ENCODE measurements around the gene ROBO4.

GRCh38 chr11:124879493-124880289, 18.0 kb downstream of the ROBO4 start:
- no peak for TF ChIP-seq CTCF (IDR thresholded peaks at IDR 0.05)
- TF ChIP-seq RFX5 (IDR thresholded peaks at IDR 0.05), result no peak
- no peak for TF ChIP-seq ELK1 (IDR thresholded peaks at IDR 0.05; ENCODE audit: low read depth, low read length)
- no peak for TF ChIP-seq CEBPB (IDR thresholded peaks at IDR 0.05)
- no peak for TF ChIP-seq BHLHE40 (IDR thresholded peaks at IDR 0.05; ENCODE audit: low read depth, low read length)
- no peak for TF ChIP-seq RNF2 (IDR thresholded peaks at IDR 0.05; ENCODE audit: borderline replicate concordance, low read depth)
- TF ChIP-seq POLR2A (IDR thresholded peaks at IDR 0.05; ENCODE audit: low read length), result no peak
- TF ChIP-seq RAD21 (conservative IDR thresholded peaks at IDR 0.05 in 1 of 2, IDR thresholded peaks at IDR 0.05 in 1 of 2), result no peak
- no peak for TF ChIP-seq MYC (IDR thresholded peaks at IDR 0.05; ENCODE audit: borderline replicate concordance, low read length)
- no peak for TF ChIP-seq KDM1A (IDR thresholded peaks at IDR 0.05; ENCODE audit: low read depth)
- TF ChIP-seq REST (IDR thresholded peaks at IDR 0.05), result no peak
- no peak for TF ChIP-seq JUNB (IDR thresholded peaks at IDR 0.05)
- no peak for TF ChIP-seq MAFK (IDR thresholded peaks at IDR 0.05; ENCODE audit: partially characterized antibody)
